HG03558 (cell line): Measurements from ENCODE around the gene STK33.

Experiments used
- ATAC-seq: cut with Tn5 transposase; IDR thresholded peaks from one replicate; pipeline ENCODE4 v1.9.1; 2021; ENCODE audit warnings: moderate number of reproducible peaks; ENCODE audit not compliant: unreplicated experiment; ENCODE audit errors: extremely low read depth

STK33 gene

DNA sequence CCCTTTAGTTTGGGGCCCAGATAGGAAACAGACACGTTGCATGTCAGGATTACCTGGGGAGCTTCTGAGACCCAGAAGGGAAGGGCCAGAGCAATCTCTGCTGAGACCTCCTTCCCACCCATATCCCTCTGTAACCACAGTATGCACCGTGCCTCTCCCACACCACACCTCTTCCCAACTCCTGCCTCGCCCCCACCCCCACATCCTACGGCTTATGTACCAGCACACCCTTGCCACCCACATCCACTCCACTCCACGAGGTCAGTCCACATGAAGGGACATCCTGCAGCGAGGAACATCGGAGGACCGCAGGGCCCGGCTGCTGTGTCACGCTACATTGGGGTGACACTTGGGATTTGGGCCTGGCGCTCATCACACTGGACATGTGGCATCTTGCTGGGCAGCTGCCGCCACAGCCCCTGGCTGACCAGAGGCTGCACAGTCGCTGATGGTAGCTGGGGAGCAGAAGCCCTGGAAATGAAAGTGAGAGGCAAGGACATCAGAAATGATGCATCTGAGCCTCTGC, 212.1 kb downstream of the STK33 start:
- ATAC-seq = no peak

DNA sequence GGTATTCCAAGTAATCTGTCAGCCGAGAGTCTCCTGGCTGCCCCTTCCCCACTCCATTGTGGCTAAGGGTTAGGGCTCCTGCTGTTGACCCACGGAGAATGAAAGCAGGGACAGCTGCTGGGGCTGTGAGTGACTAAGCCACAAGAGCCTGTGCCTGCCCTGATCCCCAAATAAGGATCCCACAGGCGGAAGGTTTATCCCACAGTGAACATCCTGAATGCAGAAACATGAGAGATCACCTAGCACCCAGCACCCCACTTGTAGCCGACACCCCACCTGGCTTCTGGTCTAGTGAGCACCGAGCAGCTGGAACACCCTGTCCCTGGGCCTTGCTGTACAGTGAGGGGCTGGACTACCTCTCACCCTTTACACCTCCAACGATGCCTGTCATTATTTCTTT, 212.7 kb downstream of the STK33 start:
- no peak for ATAC-seq

DNA sequence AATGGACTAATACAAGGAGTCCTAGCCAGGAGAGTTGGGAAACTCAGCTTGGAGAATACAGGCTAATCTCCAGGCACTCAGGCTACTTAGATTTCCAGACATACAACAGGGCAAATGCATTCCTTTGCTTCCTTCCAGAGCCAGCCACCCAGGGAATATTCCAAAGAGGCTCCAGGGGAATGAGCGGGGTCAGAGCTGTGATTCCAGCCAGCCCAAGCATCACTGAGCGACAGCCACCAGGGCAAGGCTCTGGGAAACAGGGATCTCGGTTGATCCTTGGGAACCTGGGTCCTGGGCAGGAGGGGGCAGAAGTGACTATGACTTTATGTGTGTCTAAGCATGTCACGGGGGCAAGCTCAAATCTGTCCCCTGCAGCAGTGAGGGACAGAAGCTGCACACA, 218.1 kb downstream of the STK33 start:
- no peak for ATAC-seq

DNA sequence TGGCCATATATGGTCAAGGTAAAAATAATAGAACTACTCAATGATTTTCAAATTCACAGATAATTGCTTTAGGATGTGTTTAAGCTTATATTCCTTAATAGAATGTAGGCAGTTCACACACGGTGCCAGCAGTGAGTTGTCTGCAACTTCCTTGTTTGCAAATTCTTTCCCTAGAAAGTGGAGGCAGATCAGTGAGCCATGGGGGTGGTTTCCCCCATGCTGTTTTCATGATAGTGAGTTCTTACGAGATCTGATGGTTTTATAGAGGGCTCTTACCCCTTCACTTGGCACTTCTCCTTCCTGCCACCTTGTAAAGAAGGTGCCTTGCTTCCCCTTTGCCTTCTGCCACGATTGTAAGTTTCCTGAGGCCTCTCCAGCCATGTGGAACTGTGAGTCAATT, 218.6 kb downstream of the STK33 start:
- ATAC-seq = no peak

DNA sequence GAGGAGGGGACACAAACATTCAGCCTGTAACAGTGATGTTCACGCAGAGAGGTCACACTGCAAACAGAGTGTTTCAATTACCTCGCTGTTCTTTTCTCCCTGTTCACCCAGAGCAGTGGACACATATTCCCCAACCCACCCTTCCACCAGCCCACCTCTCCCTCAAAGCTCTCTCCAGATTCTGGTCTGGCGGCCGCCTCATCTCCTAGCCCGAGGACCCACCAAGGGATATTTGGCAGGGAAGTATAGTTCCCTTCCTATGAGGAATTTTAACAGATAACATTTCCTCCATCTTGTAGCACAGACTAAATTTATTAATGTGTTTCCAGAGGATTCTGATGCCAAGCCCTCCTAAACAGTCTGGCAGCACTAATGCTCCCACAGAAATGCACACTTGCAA, 219.3 kb downstream of the STK33 start:
- ATAC-seq = no peak

DNA sequence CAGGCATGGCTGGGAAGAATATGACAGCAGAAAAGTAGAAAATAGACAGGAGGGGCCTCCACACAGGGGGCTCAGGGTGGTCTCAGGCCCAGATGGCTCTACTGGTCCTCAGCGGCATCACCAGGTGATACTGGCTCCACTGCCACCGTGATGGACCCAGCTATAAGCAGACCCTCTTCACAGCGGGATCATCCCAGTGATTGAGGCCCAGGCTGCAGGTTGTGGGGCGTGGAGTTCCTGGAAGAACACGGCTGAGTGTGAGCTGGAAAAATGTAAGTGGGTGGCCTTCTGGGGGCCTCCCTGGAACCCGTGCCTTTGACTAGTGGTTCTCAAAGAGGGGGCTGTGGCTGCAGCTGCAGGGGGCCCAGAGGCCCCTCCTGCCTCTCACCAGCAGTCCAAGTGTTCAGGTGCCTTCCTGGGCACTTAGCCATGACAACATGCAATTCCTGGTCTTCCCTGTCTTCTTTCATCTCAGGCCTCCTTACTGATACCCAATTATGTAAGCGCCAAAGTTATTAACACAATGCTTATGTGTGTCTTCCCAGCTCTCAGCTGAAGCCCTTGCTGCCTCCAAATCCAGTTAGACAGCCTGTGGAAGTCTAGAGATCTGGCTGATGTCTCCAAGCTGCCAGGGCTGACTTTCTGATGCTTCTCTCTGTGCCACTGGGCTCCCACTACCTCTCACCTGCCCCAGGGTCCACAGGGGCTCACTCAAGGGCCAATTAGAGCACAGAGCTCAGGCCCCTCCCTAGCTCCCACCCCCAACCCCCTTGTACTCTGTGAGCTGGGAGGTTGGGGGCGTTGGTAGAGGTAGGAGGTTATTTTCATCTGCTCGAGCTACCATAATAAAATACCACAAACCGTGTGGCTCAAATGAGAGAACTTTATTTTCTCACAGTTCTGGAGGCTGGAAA, 220.3 kb downstream of the STK33 start:
- no peak for ATAC-seq

DNA sequence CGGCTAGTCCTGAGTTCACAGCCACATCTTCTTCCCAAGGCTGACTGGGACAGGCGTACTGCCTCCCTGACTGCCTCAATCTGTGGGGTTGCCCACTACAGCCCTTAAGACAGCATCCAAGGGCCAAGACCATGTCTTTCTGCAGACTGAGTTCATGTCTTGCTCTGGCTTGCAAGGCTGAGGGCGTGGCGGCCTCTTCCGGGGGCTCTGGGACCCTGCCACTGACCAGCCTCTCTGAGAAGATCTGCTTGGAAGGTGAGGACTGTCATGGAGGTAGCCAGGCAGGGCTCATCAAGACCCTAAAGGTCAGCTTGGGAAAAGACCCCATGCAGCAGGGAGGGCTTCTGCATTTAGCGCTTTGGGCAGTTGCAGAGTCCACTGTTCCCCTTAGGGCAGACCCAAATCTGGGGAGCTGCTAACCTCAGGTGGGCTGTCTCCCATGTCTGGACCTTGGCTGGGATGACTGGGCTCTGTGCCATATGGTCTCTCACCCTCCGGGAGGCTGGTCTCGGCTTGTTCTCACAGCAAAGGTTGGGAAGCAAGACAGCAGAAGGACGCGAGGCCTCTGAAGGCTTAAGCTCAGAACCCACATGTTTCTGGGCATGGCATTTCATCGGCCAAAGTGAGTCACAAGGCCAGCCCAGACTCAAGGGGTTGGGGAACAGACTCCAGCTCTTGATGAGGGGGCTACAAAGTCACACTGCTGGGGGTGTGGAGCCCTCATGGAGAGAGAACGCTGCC, 221.2 kb downstream of the STK33 start:
- no peak for ATAC-seq

DNA sequence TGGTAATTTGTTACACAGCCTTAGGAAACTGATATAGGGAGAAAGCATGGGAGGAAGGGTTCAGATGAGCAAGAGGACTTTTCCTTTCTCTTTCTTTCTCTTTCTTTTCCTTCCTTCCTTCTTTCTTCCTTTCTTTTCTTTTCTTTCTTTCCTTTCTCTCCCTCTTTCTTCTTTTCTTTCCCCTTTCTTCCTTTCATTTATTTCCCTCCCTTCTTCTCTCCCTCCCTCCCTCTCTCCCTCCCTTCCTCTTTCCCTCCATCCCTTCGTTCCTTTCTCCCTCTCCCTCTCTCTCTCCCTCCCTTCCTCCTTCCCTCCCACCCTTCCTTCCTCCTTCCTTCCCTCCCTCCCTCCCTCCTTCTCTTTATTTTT, 222.5 kb downstream of the STK33 start:
- ATAC-seq = no peak

DNA sequence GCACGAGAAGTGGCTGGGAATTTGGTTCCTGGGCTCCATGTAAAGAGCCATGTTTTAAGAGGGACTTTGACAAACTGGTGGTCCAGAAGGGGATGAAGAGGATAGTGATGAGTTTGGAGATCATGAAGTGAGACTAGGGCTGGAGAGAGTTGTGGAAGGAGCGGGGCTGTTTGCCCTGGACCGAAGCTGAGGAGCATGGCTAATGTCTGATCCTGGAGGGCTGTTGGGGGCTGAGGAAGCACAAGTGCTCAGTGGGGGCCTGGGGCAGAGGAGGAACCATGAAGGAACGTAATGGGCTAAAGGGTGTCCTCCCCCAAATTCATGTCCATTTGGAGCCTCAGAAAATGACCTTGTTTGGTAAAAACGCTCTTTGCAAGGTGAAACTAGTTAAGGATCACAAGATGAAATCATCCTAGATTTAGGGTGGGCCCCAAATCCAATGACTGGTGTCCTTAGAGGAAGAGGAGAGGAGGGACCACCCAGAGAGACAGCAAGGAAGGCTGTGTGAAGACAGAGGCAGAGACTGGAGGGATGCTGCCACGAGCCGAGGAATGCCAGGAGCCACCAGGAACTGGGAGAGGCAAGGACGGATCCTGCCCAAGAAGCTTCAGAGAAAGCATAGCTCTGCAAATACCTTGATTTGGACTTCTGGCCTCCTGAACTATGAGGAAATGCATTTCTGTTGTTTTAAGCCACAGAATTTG, 223.1 kb downstream of the STK33 start:
- ATAC-seq = no peak

DNA sequence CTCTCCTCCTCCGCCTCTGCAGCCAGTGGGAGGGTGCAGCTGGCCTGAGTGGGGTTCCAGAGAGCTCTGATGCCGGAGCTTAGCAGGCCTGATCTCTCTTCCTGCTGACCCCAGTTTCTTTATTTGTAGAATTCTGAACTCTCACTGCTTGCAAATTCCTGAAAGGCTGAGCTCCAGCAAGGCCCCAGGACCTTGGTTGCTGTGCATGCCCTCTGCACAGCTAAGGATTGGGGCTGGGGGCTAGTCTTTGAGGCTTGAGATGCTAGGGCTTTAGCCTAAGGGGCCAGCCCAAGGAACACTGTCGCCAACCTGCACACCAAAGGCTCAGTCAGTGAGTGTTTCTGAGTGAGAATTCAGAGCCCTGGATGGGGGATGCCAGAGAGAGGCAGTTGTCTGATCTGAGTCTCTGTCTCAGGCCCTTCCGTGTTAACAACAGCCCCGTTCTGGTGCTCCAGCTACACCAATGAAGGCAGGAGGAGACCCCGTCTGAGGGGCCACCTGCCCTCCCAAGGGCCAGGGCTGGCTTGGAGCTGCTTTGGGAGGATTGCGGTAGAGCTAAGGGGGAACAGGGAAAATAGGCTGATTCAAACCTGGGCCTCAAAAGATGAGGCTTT, 224.3 kb downstream of the STK33 start:
- ATAC-seq = no peak

DNA sequence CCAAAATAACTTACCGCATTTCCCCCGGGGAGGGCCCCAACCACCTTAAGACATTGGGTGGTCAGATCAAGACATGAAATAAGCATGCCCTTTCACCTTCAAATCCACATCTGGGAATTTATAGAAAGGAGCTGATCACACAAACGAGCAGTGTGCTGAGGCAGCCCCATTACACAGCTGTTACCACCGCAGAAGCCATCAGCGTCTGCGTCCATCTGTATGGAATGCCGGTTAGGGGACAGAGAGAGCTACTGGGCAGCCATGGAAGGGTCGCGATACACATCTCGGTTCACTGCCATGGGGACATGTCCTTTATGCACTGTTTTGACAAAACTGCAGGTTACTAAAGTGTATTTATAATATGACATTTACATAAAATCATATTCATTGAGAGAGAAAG, 225.3 kb downstream of the STK33 start:
- no peak for ATAC-seq

DNA sequence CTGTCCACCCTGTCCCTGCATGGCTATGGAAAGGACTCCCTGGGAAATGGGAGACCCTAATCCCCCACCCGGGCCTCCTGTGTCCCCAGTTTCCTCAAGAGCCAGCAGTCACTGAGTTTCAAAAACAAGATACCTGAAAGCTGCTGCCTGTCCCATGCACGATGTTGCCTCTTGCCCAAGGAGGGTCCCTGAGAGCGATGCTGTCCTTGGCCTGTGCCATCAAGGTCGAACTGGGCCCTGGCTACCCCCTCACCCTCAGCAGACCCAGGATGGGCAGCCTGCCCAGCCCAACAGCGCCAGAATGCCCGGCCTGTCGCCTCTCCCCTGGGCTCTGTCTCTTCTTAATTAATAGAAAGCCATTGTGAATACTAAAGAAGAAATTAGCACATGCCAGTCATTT, 225.8 kb downstream of the STK33 start:
- ATAC-seq = no peak

DNA sequence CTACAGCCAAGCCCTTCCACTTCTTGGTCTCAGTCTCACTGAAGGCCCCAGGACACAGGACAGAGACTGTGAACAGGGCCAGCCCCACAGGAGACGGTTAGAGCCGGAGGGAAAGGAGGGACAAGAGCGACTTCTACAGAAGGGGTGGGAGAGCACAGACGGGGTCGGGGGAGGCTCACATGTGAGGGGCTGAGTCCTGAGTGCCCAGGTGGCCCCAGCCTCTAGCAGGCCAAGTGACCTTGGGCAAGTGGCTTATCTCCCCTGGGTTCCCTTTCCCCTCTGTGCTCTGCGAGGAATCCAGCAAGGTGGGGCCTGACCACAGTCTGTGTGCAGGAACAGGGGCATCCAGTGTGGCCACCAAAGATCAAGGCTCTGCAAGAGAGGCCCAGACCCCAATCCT, 227.7 kb downstream of the STK33 start:
- no peak for ATAC-seq

DNA sequence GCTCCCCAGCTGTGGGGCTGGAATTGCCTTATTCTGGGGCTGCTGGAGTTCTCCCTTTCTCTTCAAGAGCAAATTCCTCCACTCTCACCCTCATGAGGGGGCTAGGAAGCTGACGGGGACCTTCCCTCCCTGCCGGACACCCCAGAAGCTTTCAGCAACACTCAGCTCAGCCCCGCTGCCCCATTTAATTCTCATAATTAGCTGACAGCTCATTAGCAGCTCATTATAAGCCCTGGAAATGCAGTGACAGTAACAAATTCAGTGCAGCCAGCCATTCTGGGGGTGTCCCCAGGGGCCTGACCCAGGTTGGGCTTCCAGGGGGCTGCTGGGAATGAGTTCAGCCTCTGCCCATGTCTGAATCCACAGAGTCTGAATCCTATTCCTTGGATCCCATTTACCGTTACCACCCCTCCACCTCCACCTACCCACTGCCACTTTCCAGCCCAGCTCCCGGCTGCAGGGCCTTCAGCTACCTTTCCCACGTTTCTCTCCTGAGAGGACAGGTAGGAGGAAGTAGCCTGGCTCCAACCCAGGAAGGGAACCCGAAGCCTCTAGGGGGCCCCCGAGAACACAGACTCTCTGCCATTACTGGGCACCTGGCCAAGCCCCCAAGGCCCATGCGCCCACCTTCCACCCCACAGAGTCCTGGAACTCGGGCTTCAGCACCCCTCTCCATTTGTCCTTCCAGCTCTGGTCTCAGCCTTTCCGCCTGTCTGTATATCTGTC, 228.6 kb downstream of the STK33 start:
- ATAC-seq = no peak

DNA sequence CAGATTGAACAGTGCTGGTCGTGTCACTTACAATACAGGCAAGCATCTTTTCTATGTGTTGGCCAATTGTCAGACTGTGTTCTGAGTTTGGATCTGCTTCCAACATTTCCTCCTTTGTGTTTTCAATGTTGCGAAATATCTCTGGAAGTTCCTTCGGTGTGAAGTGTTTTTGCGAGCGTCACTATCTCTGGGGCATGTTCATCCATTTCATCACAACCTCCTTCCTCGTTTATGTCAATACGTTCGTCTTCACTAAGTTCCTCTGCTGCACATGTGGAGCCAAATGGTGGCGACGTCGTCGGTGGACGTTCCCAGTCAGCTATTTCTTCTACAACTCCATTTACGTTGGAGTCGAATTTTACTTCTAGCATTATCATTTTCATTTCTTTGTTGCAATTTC, 230.1 kb downstream of the STK33 start:
- ATAC-seq = no peak

DNA sequence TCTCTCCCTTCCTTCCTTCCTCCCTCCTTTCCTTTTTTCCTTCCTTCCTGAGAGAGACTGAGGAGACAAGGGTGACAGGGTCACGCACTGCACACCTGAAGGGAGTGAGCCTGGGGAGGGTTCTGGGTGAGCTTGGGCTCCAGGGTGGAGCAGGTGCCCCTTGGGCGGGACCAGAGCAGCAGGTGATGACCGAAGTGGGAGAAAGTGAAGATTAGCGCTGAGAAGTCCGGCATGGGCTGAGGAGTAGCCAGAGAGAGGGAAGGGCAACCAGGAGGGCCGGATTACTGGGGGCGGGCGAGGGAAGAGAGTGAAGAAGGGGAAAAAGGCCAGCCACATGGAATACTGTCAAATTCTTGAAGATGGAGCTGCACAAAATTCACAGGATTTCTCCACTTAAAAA, 231.1 kb downstream of the STK33 start:
- ATAC-seq = no peak

DNA sequence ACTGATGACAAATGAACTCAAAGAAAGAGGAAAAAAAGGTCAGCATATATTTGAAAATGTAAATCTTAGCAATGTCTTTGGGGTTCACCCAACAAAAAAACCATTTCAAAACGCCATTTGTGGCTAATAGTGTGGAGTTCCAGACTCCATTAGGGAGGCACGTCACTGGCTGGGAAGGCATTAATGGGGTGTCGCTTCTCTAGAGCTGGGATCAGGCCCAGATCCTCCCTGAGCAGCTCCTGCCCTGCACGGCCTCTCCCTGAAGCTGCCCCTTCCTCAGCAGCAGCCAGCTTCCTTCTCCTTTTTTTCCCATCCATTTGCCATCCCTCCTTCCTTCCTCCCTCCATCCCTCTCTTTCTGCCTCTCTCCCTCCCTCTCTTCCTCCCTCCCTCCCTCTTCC, 231.5 kb downstream of the STK33 start:
- no peak for ATAC-seq

DNA sequence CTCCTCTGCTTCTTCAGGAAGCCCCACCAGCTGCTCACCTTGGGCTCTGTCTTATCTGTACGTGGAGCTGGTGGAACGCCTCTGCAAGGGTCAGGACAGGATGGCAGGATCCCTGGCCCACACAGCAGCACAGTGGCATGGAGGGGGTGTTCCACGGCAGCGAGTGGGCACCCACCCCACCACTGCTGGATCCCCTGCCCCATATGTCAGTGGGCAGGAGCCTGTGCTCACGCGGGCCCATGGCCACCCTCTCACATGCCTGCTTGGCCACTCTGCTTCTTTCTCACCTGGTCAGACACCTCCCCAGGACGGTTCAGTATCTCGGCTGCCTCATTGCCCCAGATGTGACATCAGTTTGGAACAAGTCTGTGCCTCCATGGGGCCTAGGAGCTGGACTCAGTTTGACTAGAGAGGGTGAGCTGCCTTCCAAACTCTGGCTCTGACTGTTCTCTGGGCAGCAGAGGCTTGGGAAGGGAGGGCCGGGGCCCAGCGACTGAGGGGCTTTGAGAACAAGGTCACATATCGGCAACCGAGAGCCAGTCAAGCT, 232.3 kb downstream of the STK33 start:
- no peak for ATAC-seq

DNA sequence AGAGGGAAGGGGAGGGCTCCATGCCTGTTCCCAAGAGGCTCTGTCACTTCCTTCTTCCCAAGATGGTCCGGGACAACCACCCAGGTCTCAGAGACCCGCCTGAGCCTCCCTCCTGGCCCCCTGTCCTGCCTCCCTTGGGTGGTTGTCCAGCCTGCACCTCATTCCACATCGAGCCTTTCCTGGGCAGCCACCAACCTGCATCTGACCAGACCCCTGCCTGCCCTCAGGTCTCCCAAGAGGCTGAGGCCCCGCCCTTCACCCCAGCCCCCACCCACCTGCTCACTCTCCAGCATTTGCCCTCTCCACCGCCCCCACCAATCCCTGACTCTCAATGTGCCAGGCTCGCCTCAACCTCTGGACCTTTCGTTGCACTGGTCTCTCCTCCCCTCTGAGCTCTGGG, 232.8 kb downstream of the STK33 start:
- ATAC-seq = no peak
